GM19372 (cell line): Measurements from ENCODE around the gene DERA.
"Not testable (repeated sequence)": the region's sequence is repeated elsewhere in the genome, so short reads cannot be mapped to it uniquely, and the experiment has no call there.

Experiments used
- ATAC-seq: cut with Tn5 transposase; IDR thresholded peaks from one replicate; pipeline ENCODE4 v1.9.1; 2021; ENCODE audit warnings: mild to moderate bottlenecking, low read depth, moderate library complexity; ENCODE audit not compliant: unreplicated experiment

DERA gene

DNA sequence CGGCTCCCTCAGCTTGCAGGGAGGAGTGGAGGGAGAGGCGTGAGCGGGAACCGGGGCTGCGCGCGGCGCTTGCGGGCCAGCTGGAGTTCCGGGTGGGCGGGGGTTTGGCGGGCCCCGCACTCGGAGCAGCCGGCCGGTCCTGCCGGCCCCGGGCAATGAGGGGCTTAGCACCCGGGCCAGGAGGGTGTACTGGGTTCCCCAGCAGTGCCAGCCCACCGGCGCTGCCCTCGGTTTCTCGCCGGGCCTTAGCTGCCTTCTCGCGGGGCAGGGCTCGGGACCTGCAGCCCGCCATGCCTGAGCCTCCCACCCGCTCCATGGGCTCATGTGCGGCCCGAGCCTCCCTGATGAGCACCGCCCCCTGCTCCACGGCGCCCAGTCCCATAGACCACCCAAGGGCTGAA lies 146.2 kb downstream of the DERA start:
- not testable (repeated sequence) for ATAC-seq

DNA sequence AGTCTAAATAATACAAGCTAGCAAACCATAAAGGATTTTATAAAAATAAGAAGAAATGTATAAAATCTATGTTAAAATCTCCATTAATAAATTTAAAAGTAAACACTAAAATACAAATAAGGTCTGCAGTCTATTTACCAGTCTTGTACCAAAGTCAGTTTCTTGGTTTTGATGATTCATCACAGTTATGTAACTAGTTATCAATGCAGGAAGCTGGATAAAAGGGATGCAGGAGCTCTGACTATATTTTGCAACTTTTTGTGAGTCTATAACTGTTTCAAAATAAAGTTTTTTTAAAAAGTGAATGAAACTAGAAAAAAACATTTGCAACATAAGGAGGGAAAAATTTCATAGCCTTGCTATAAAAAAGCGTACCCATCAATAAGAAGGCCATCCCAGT lies 151.5 kb downstream of the DERA start:
- ATAC-seq = no peak

DNA sequence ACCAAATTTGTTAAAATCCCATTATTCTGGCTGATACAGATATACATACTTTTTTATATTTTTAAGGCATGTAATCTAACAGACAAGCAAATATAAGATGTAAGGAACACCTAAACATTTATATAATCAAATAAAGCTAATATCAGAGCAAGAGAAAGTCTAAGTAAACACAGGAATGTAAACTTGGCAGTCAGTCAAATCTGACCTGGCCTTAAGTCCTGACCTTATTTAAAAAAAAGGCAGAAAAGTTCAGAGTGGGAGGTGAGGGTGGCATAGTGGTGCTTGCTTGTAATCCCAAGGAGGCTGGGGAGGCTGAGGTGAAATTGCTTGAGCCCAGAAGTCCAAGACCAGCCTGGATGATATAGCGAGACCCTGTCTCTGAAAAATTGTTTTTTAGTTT lies 152.6 kb downstream of the DERA start:
- ATAC-seq = no peak

DNA sequence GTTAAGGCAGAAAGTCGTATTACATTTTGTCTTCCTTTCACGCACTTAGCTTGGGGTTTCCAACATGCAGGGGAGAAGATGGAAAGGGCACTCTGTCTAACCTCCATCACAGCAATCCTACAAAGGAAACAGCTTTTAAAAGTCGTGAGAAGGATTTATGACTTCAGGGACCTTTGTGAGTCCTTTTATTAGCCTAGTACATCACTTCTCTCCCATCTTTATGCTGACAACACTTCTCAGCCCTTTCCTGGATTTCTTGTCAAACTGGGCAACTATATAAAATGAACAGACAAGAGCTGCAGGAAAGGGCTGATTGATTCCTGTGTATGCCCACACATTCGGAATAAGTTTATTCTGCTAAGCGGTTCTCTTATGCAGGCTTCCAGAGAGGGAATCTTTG lies 159.0 kb downstream of the DERA start:
- ATAC-seq = no peak

DNA sequence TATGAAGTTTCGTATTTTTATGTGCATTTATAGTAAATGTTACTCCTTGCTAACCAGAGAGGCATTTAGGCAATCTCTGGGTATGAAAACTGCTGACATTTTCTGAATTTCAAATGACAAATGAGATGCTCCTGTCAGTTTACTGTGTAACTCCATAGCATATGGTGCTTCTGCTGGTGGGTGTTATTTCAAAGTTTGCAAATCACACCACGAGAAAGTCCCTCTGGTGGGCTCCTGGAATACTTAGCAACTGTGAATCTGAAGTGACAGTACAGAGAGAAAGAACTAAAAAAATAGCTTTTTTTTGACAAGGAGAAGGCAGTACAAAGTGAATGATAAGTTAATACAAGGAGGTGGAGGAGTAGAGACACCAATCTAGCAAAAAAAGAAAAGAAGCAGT lies 161.5 kb downstream of the DERA start:
- no peak for ATAC-seq

DNA sequence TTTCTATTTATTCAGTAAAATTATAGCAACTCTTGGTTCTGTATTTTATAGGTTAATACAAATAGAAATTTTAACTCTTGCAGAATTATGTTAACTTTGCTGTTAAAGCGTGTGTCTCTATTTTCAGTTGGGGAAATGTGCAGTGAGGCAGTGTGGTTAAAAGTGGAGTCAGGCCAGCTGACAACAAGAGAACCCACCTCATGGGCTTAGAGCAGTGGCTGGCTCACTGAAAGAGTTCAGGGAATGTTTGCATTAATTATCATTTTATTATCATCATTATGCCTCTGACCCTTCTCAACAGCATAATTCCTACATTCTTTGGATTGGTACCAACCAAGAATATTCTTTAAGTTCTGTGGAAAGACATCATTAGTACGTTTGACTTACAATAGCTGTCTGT lies 163.8 kb downstream of the DERA start:
- ATAC-seq = no peak

DNA sequence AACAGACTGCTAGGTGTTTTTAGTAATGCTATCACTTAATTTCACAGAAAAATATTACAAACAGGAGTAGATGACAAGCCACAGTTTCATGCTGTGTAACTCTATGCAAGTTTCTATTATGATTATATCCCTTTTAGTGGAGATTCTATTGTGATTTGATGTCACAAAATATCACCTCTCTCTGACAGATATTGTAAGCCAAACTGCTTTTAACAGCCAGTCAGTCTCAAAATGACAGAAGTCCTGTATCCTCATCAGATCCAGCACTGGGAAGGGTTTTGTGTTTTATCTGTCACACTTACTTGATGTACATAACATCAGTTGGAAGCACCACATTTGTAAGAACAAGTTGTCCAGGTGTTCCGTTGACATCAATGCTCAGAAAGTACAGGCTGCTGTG lies 164.8 kb downstream of the DERA start:
- no peak for ATAC-seq

- ATAC-seq = peak; percentile 68
Observed at GRCh38 chr12:16076557-16076956, 165.4 kb downstream of the DERA start.

DNA sequence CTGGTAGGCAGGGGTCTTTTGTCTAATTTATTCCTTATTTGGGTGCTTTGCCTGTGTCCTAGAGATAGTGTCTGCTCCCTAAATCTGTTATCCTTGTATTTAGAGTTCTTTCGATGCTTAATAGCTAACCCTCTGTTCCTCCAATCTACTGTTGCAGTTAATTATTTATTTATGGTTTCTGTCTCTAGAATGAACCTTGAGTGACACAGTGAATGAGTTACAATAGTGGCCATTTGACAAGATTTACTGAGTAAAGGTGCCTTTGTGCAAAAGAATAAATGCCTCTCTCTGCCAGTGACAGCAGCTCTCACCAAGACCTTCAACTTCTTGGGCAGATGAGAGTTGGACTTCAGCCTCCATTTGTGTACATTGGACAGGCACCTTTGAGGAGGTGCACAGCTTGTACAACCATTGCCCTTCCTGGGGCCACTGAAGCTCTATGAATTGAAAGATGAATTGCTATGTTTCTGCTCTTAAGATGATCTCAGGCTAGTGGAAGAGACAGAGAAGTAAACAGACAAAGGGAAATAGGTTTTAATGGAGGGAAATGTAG lies 165.9 kb downstream of the DERA start:
- peak; percentile 16 for ATAC-seq

- no peak for ATAC-seq
Observed at GRCh38 chr12:16086462-16086861, 175.3 kb downstream of the DERA start.

GRCh38 chr12:16086942-16087341 lies 175.8 kb downstream of the DERA start:
- ATAC-seq = no peak
